IMR-90 (cell line): ENCODE measurements around the gene ZNF750. TPM values are rescaled to one million over a fixed set of nuclear protein-coding genes. Genes with fewer than 3 reads are reported as not detected.

Experiments used
- ATAC-seq: fragments of 200-7000 bp; cut with Tn5 transposase; 2 replicates; pipeline ENCODE4 v1.9.1; 2020; ENCODE audit warnings: low read depth, mild to moderate bottlenecking, moderate library complexity
- BruUV-seq: library from RNA; stranded (reverse); fragments of 400-500 nt; replicated peaks from 2 replicates; lab custom pipeline; 2021; lab: Mats Ljungman, UMichigan
- CTCF ChIA-PET: fragments of 300-600 bp; formaldehyde crosslinking; extraction: SDS; loops from one replicate; lab custom pipeline; 2021; ENCODE audit warnings: antibody characterized with exemption; lab: Yijun Ruan, JAX
- POLR2A ChIA-PET: fragments of 300-600 bp; sonication (Branson Sonifier 250); formaldehyde crosslinking; loops from one replicate; lab custom pipeline; 2022; ENCODE audit warnings: antibody characterized with exemption; ENCODE audit not compliant: unreplicated experiment; lab: Charles Lee
- DNase-seq: peaks from one replicate; pipeline ENCODE4 v3.0.0; 2013
- H2AFZ ChIP-seq: replicated peaks from 2 replicates; pipeline ENCODE3; 2013; ENCODE audit warnings: low read length, mild to moderate bottlenecking; ENCODE audit not compliant: poor library complexity
- H2AK5ac ChIP-seq: 2 replicates; pipeline ENCODE4 v1.6.1; 2013; ENCODE audit warnings: low read depth, low read length, inconsistent platforms
- H2AK9ac ChIP-seq: replicated peaks from 2 replicates; pipeline ENCODE3; 2013; ENCODE audit warnings: mild to moderate bottlenecking, low read depth, low read length, moderate library complexity; ENCODE audit not compliant: poor library complexity
- H2BK120ac ChIP-seq: 2 replicates; pipeline ENCODE4 v1.6.1; 2013; ENCODE audit warnings: low read depth, low read length, inconsistent platforms
- H2BK15ac ChIP-seq: 3 replicates; pipeline ENCODE4 v1.6.1; 2013; ENCODE audit warnings: low read depth, low read length, inconsistent platforms
- H2BK20ac ChIP-seq: 2 replicates; pipeline ENCODE4 v1.6.1; 2013; ENCODE audit warnings: low read depth, mild to moderate bottlenecking, inconsistent platforms, low read length, moderate library complexity
- H2BK5ac ChIP-seq: 2 replicates; pipeline ENCODE4 v1.6.1; 2013; ENCODE audit warnings: mild to moderate bottlenecking, low read depth, low read length, inconsistent platforms; ENCODE audit not compliant: poor library complexity, severe bottlenecking
- H3K14ac ChIP-seq: replicated peaks from 2 replicates; pipeline ENCODE4 v1.6.1; 2013; ENCODE audit warnings: low read depth, low read length, inconsistent platforms
- H3K18ac ChIP-seq: 2 replicates; pipeline ENCODE4 v1.6.1; 2013; ENCODE audit warnings: low read depth, low read length, control low read depth
- H3K23ac ChIP-seq: 2 replicates; pipeline ENCODE4 v1.6.1; 2013; ENCODE audit warnings: low read depth, low read length, inconsistent platforms
- H3K27ac ChIP-seq: 2 replicates; pipeline ENCODE4 v1.5.1; 2013; ENCODE audit warnings: mild to moderate bottlenecking, control low read depth, low read length; ENCODE audit not compliant: insufficient read depth
- H3K27me3 ChIP-seq: 2 replicates; pipeline ENCODE4 v1.6.1; 2013; ENCODE audit warnings: low read length; ENCODE audit not compliant: control insufficient read depth, insufficient read depth
- H3K36me3 ChIP-seq: 2 replicates; pipeline ENCODE4 v1.6.1; 2013; ENCODE audit warnings: low read length, mixed read lengths; ENCODE audit not compliant: control insufficient read depth, insufficient read depth
- H3K4ac ChIP-seq: 2 replicates; pipeline ENCODE4 v1.6.1; 2013; ENCODE audit warnings: low read depth, low read length, inconsistent platforms
- H3K4me1 ChIP-seq: 2 replicates; pipeline ENCODE4 v1.6.1; 2013; ENCODE audit warnings: low read length, mixed read lengths; ENCODE audit not compliant: control insufficient read depth, insufficient read depth
- H3K4me2 ChIP-seq: 2 replicates; pipeline ENCODE4 v1.6.1; 2013; ENCODE audit warnings: low read depth, mild to moderate bottlenecking, control low read depth, low read length, moderate library complexity
- H3K4me3 ChIP-seq: 2 replicates; pipeline ENCODE4 v1.5.1; 2013; ENCODE audit warnings: low read depth, mild to moderate bottlenecking, control low read depth, low read length, moderate library complexity; ENCODE audit not compliant: insufficient read depth
- H3K56ac ChIP-seq: 2 replicates; pipeline ENCODE4 v1.6.1; 2013; ENCODE audit warnings: low read length, inconsistent platforms; ENCODE audit not compliant: insufficient read depth; ENCODE audit errors: extremely low read depth
- H3K79me1 ChIP-seq, 2 experiments: 2 replicates each; pipeline ENCODE4 v1.6.1; 2013; ENCODE audit warnings: low read length in 2 of 2, inconsistent platforms in 1 of 2, low read depth in 1 of 2
- H3K9ac ChIP-seq: 2 replicates; pipeline ENCODE4 v1.6.1; 2013; ENCODE audit warnings: low read depth, low read length, control low read depth
- H3K9me1 ChIP-seq: 2 replicates; pipeline ENCODE4 v1.6.1; 2013; ENCODE audit warnings: low read length, inconsistent platforms; ENCODE audit not compliant: insufficient read depth
- H3K9me3 ChIP-seq: 2 replicates; pipeline ENCODE4 v1.6.1; 2013; ENCODE audit warnings: low read length; ENCODE audit not compliant: control insufficient read depth, insufficient read depth
- H4K20me1 ChIP-seq: 2 replicates; pipeline ENCODE4 v1.6.1; 2013; ENCODE audit warnings: low read length, inconsistent platforms; ENCODE audit not compliant: insufficient read depth
- H4K5ac ChIP-seq: 2 replicates; pipeline ENCODE4 v1.6.1; 2013; ENCODE audit warnings: mild to moderate bottlenecking, low read depth, low read length, control low read depth
- H4K8ac ChIP-seq, 2 experiments: 2 replicates each; pipeline ENCODE4 v1.6.1; 2013; ENCODE audit warnings: low read depth in 2 of 2, low read length in 2 of 2, control low read depth in 1 of 2, inconsistent platforms in 1 of 2
- H4K91ac ChIP-seq: 2 replicates; pipeline ENCODE4 v1.6.1; 2013; ENCODE audit warnings: low read depth, low read length, inconsistent platforms; ENCODE audit not compliant: insufficient read depth
- BHLHE40 ChIP-seq: fragments of 150-350 bp; IDR thresholded peaks from 2 replicates; pipeline ENCODE4 v1.6.1; 2016; ENCODE audit warnings: mild to moderate bottlenecking, low read depth, low read length
- CEBPB ChIP-seq: IDR thresholded peaks from 2 replicates; pipeline ENCODE4 v1.6.1; 2012; ENCODE audit warnings: low read depth, low read length, improper control_type of control experiment
- CHD1 ChIP-seq: IDR thresholded peaks from 2 replicates; pipeline ENCODE4 v1.6.1; 2012; ENCODE audit warnings: low read depth, low read length, improper control_type of control experiment
- ELK1 ChIP-seq: fragments of 150-350 bp; IDR thresholded peaks from 2 replicates; pipeline ENCODE4 v1.6.1; 2016; ENCODE audit warnings: low read depth, mild to moderate bottlenecking, low read length, moderate library complexity, borderline replicate concordance
- FOS ChIP-seq: fragments of 150-350 bp; IDR thresholded peaks from 2 replicates; pipeline ENCODE4 v1.6.1; 2016; ENCODE audit warnings: low read depth, low read length
- MAFK ChIP-seq: IDR thresholded peaks from 2 replicates; pipeline ENCODE4 v1.6.1; 2012; ENCODE audit warnings: low read depth, low read length, improper control_type of control experiment
- MAZ ChIP-seq: IDR thresholded peaks from 2 replicates; pipeline ENCODE4 v1.6.1; 2012; ENCODE audit warnings: low read depth, mild to moderate bottlenecking, low read length, improper control_type of control experiment, moderate library complexity, borderline replicate concordance
- NFE2L2 ChIP-seq: fragments of 150-350 bp; IDR thresholded peaks from 2 replicates; pipeline ENCODE4 v1.6.1; 2016; ENCODE audit warnings: low read depth, mild to moderate bottlenecking, low read length
- POLR2A ChIP-seq: IDR thresholded peaks from 2 replicates; pipeline ENCODE4 v1.6.1; 2012; ENCODE audit warnings: mild to moderate bottlenecking, low read depth, low read length
- RAD21 ChIP-seq: IDR thresholded peaks from 2 replicates; pipeline ENCODE4 v1.6.1; 2012; ENCODE audit warnings: low read length, improper control_type of control experiment
- RCOR1 ChIP-seq: IDR thresholded peaks from 2 replicates; pipeline ENCODE4 v1.6.1; 2012; ENCODE audit warnings: mild to moderate bottlenecking, low read length, improper control_type of control experiment; ENCODE audit not compliant: insufficient replicate concordance
- RFX5 ChIP-seq: IDR thresholded peaks from 2 replicates; pipeline ENCODE4 v1.8.0; 2012; ENCODE audit warnings: low read depth, mild to moderate bottlenecking, low read length, moderate library complexity
- SMC3 ChIP-seq: fragments of 150-350 bp; IDR thresholded peaks from 2 replicates; pipeline ENCODE4 v1.6.1; 2016; ENCODE audit warnings: low read depth, mild to moderate bottlenecking, antibody characterized with exemption, low read length, moderate library complexity
- WGBS, 2 experiments: methylation state at CpG; one replicate each; pipeline versions ENCODE4 v1.1.5 to v1.1.7; 2013; ENCODE audit warnings: missing lambda C conversion rate in 2 of 2; ENCODE audit not compliant: insufficient read length in 1 of 2; ENCODE audit errors: extremely low coverage in 2 of 2; 5-methylcytosine and 5-hydroxymethylcytosine counted together
- dilution Hi-C: fragments of 300-500 bp; cut with HindIII; formaldehyde crosslinking; loops from one replicate; pipeline ENCODE4 v1.14.3; 2018; ENCODE audit warnings: low sequenced_read_pairs; ENCODE audit not compliant: unreplicated experiment
- in situ Hi-C: fragments of 300-500 bp; cut with MboI; formaldehyde crosslinking; loops from 3 replicates; pipeline ENCODE4 v1.14.3; 2019; ENCODE audit warnings: low sequenced_read_pairs, inconsistent platforms, mixed read lengths
- intact Hi-C: fragments of 100-400 bp; cut with micrococcal nuclease; formaldehyde crosslinking; loops from 2 replicates; pipeline ENCODE4 v1.10.0; 2022
- polyA plus RNA-seq, 3 experiments: library from polyadenylated mRNA; depleted of rRNA; stranded (reverse); fragments of >200 nt; gene quantifications; 2 replicates each; pipeline ENCODE4 v1.2.3, GENCODE V29; 2012; ENCODE audit warnings: low replicate concordance in 1 of 3
- total RNA-seq: library from RNA; depleted of rRNA; stranded (reverse); fragments of >200 nt; gene quantifications from 2 replicates; pipeline ENCODE4 v1.2.3, GENCODE V29; 2012
- TF ChIP-seq, protein P1 (sequence below): fragments of 150-350 bp; IDR thresholded peaks from 2 replicates; pipeline ENCODE4 v1.6.1; 2017; ENCODE audit warnings: mild to moderate bottlenecking, antibody characterized with exemption, low read length, low read depth

Gene ZNF750
- total and polyA plus RNA-seq, 2 of the 4 experiments (the other 2 are of a cell fraction), result not detected

GRCh38 chr17:82808921-82809905, 30.6 kb downstream of the ZNF750 start:
- no peaks in the 10 kb centered on the region for H3K9me3 ChIP-seq
- H3K4ac ChIP-seq, result no peak overlapping the region
- H4K5ac ChIP-seq, result no peak overlapping the region
- no peak overlapping the region for H3K14ac ChIP-seq
- peaks cover 19% of the 10 kb centered on the region for H3K36me3 ChIP-seq
- H3K4me3 ChIP-seq, result no peak overlapping the region
- H3K4me2 ChIP-seq, result no peak overlapping the region
- no peak overlapping the region for H2BK20ac ChIP-seq
- dilution Hi-C loops, result no loop called here
- intact Hi-C loops, result no loop called here
- ATAC-seq, result no peak
- H3K27ac ChIP-seq, result no peak overlapping the region
- DNase-seq, result peak; percentile 16
- peaks cover 3% of the 10 kb centered on the region; the same call in 1 of the 2 replicates for H3K4me1 ChIP-seq
- no peaks in the 10 kb centered on the region for H3K9me1 ChIP-seq
- no peak overlapping the region for H2BK5ac ChIP-seq
- H2AK9ac ChIP-seq, result no peak overlapping the region
- no peak overlapping the region for H3K18ac ChIP-seq
- H3K9ac ChIP-seq, result no peak overlapping the region
- no peak overlapping the region for H3K56ac ChIP-seq
- in situ Hi-C loops, result no loop called here
- 92% methylated on average over 15 of the region's 35 CpGs; no CpG with 5 or more reads in 1 of the 2 experiments for WGBS, 2 experiments
- no peak overlapping the region for H2AK5ac ChIP-seq
- POLR2A ChIA-PET, result no interaction called here
- no peak overlapping the region for H2BK15ac ChIP-seq
- H3K79me1 ChIP-seq, result peaks cover 0 to 10% of the 10 kb centered on the region in 2 experiments; a peak in 1 of 4 replicates
- H2BK120ac ChIP-seq, result no peak overlapping the region
- peaks cover 3% of the 10 kb centered on the region; the same call in 1 of the 2 replicates for H4K20me1 ChIP-seq
- no peak overlapping the region for H2AFZ ChIP-seq
- H4K91ac ChIP-seq, result no peak overlapping the region
- CTCF ChIA-PET, result no interaction called here
- BruUV-seq, result no TSS peak
- H3K27me3 ChIP-seq, result no peaks in the 10 kb centered on the region
- H4K8ac ChIP-seq, result no peak overlapping the region
- H3K23ac ChIP-seq, result no peak overlapping the region
- TF ChIP-seq BHLHE40, result no peak
- TF ChIP-seq POLR2A, result no peak
- TF ChIP-seq CHD1, result no peak
- TF ChIP-seq NFE2L2, result no peak
- no peak for TF ChIP-seq RCOR1
- no peak for TF ChIP-seq MAFK
- no peak for TF ChIP-seq RFX5
- TF ChIP-seq ELK1, result no peak
- TF ChIP-seq MAZ, result no peak
- TF ChIP-seq CEBPB, result no peak
- TF ChIP-seq SMC3, result no peak
- TF ChIP-seq FOS, result no peak
- TF ChIP-seq, protein P1, sequence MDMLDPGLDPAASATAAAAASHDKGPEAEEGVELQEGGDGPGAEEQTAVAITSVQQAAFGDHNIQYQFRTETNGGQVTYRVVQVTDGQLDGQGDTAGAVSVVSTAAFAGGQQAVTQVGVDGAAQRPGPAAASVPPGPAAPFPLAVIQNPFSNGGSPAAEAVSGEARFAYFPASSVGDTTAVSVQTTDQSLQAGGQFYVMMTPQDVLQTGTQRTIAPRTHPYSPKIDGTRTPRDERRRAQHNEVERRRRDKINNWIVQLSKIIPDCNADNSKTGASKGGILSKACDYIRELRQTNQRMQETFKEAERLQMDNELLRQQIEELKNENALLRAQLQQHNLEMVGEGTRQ, result no peak
- TF ChIP-seq RAD21, result no peak
